ENCODE data around the gene SERPINB6. TPM values are rescaled to one million over a fixed set of nuclear protein-coding genes. Genes with fewer than 3 reads are reported as not detected.
"Not testable (repeated sequence)": the region's sequence is repeated elsewhere in the genome, so short reads cannot be mapped to it uniquely, and the experiment has no call there.

SERPINB6 gene
- total RNA-seq, 2 experiments from 2014 or later, result 13.2 TPM; not detected in 1

- TF ChIP-seq CTCF (conservative IDR thresholded peaks at IDR 0.05; ENCODE audit: low read length) (no peak), EZH2phosphoT487 (IDR thresholded peaks at IDR 0.05; ENCODE audit: borderline replicate concordance, low read depth, low read length) (no peak)
- BruUV-seq (replicated peaks), result no TSS peak
- Histone ChIP-seq H3K36me3 (ENCODE audit: insufficient read depth, low read length) (no peaks in the 10 kb centered on the region), H3K9me3 (ENCODE audit: low read length) (no peaks in the 10 kb centered on the region), H3K9me2 (ENCODE audit: insufficient read depth, low read length) (no peaks in the 10 kb centered on the region), H3K79me2 (ENCODE audit: insufficient read depth, low read depth, low read length) (no peaks in the 10 kb centered on the region), H2AFZ (ENCODE audit: low read length) (peak overlapping the region; percentile 79; the same call in 1 of the 2 replicates), H3K4me1 (ENCODE audit: insufficient read depth, low read length, poor library complexity, severe bottlenecking) (peaks cover 57% of the 10 kb centered on the region), H3K4me2 (ENCODE audit: low read length) (peak overlapping the region; percentile 74), H4K20me1 (ENCODE audit: insufficient read depth, low read length) (no peaks in the 10 kb centered on the region), H3K4me3 (ENCODE audit: low read depth, low read length, poor library complexity, severe bottlenecking) (peak overlapping the region; percentile 43), H3K27ac (ENCODE audit: low read depth, low read length, poor library complexity, severe bottlenecking) (peak overlapping the region; percentile 87)
- CTCF ChIA-PET (ENCODE audit: unreplicated experiment), result interaction anchor here (0.6 to 1.3 kb wide), 4 partner anchors 21 to 64 kb away, joined by 3 to 5 read pairs (median 4); no protein-coding TSS in a partner anchor
- intact Hi-C loops (cut with micrococcal nuclease; ENCODE audit: unreplicated experiment), result loop anchor here (1.0 to 5.0 kb wide), 6 partner anchors 20 to 144 kb away; partner anchors contain the start of gene WRNIP1
- POLR2A ChIA-PET, result interaction anchor here (0.5 to 2.0 kb wide), 16 partner anchors 9 to 702 kb away, joined by 3 to 40 read pairs (median 4); partner anchors contain the start of gene SERPINB1
- peak; percentile 87 for DNase-seq (ENCODE audit: low spot score)
Measured at GRCh38 chr6:2911171-2911570, 60.2 kb downstream of the SERPINB6 start.

GRCh38 chr6:2909718-2910117 lies 61.6 kb downstream of the SERPINB6 start:
- H3K9me3 ChIP-seq (ENCODE audit: low read length), result no peaks in the 10 kb centered on the region
- TF ChIP-seq CTCF (conservative IDR thresholded peaks at IDR 0.05; ENCODE audit: low read length) (no peak), EZH2phosphoT487 (IDR thresholded peaks at IDR 0.05; ENCODE audit: borderline replicate concordance, low read depth, low read length) (no peak)
- H3K9me2 ChIP-seq (ENCODE audit: insufficient read depth, low read length), result no peaks in the 10 kb centered on the region
- H3K27ac ChIP-seq (ENCODE audit: low read depth, low read length, poor library complexity, severe bottlenecking), result peak overlapping the region; percentile 87
- no peaks in the 10 kb centered on the region for H4K20me1 ChIP-seq (ENCODE audit: insufficient read depth, low read length)
- H3K79me2 ChIP-seq (ENCODE audit: insufficient read depth, low read depth, low read length), result no peaks in the 10 kb centered on the region
- ChIA-PET CTCF (ENCODE audit: unreplicated experiment) (no interaction called here), POLR2A (interaction anchor here (0.6 to 1.2 kb wide), 5 partner anchors 10 to 417 kb away, joined by 3 to 6 read pairs (median 4); no protein-coding TSS in a partner anchor)
- H2AFZ ChIP-seq (ENCODE audit: low read length), result peak overlapping the region; percentile 71; the same call in 1 of the 2 replicates
- H3K4me1 ChIP-seq (ENCODE audit: insufficient read depth, low read length, poor library complexity, severe bottlenecking), result peaks cover 72% of the 10 kb centered on the region
- no peak for DNase-seq (ENCODE audit: low spot score)
- H3K36me3 ChIP-seq (ENCODE audit: insufficient read depth, low read length), result no peaks in the 10 kb centered on the region
- intact Hi-C loops (cut with micrococcal nuclease; ENCODE audit: unreplicated experiment), result loop anchor here (5.0 kb wide), 2 partner anchors 117 to 142 kb away; partner anchors contain the start of gene WRNIP1
- H3K4me3 ChIP-seq (ENCODE audit: low read depth, low read length, poor library complexity, severe bottlenecking), result no peak overlapping the region
- peak overlapping the region; percentile 42 for H3K4me2 ChIP-seq (ENCODE audit: low read length)
- BruUV-seq (replicated peaks), result no TSS peak

DNA sequence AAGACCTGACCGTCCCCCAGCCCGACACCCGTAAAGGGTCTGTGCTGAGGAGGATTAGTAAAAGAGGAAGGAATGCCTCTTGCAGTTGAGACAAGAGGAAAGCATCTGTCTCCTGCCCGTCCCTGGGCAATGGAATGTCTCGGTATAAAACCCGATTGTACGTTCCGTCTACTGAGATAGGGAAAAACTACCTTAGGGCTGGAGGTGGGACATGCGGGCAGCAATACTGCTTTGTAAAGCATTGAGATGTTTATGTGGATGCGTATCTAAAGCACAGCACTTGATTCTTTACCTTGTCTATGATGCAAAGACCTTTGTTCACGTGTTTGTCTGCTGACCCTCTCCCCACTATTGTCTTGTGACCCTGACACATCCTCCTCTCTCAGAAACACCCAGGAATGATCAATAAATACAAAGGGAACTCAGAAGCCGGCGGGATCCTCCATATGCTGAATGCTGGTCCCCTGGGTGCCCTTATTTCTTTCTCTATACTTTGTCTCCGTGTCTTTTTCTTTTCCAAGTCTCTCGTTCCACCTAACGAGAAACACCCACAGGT lies 62.2 kb downstream of the SERPINB6 start:
- H2AFZ ChIP-seq (ENCODE audit: low read length), result peak overlapping the region; percentile 71; the same call in 1 of the 2 replicates
- H3K79me2 ChIP-seq (ENCODE audit: insufficient read depth, low read depth, low read length); H4K20me1 ChIP-seq (ENCODE audit: insufficient read depth, low read length); H3K4me3 ChIP-seq (ENCODE audit: low read depth, low read length, poor library complexity, severe bottlenecking); intact Hi-C loops (cut with micrococcal nuclease; ENCODE audit: unreplicated experiment); CTCF ChIA-PET (ENCODE audit: unreplicated experiment); BruUV-seq (replicated peaks); DNase-seq (ENCODE audit: low spot score); H3K36me3 ChIP-seq (ENCODE audit: insufficient read depth, low read length); H3K9me2 ChIP-seq (ENCODE audit: insufficient read depth, low read length); H3K9me3 ChIP-seq (ENCODE audit: low read length): not testable (repeated sequence)
- H3K4me1 ChIP-seq (ENCODE audit: insufficient read depth, low read length, poor library complexity, severe bottlenecking), result peaks cover 78% of the 10 kb centered on the region
- peak overlapping the region; percentile 42 for H3K4me2 ChIP-seq (ENCODE audit: low read length)
- H3K27ac ChIP-seq (ENCODE audit: low read depth, low read length, poor library complexity, severe bottlenecking), result peak overlapping the region; percentile 87
- POLR2A ChIA-PET, result interaction anchor here (0.8 to 1.2 kb wide), 3 partner anchors 10 to 60 kb away, joined by 3 to 6 read pairs (median 4); no protein-coding TSS in a partner anchor

- H3K36me3 ChIP-seq (ENCODE audit: insufficient read depth, low read length); H3K79me2 ChIP-seq (ENCODE audit: insufficient read depth, low read depth, low read length); H3K9me3 ChIP-seq (ENCODE audit: low read length); H3K9me2 ChIP-seq (ENCODE audit: insufficient read depth, low read length); H4K20me1 ChIP-seq (ENCODE audit: insufficient read depth, low read length); CTCF ChIA-PET (ENCODE audit: unreplicated experiment); DNase-seq (ENCODE audit: low spot score); intact Hi-C loops (cut with micrococcal nuclease; ENCODE audit: unreplicated experiment); H3K4me3 ChIP-seq (ENCODE audit: low read depth, low read length, poor library complexity, severe bottlenecking); BruUV-seq (replicated peaks): not testable (repeated sequence)
- POLR2A ChIA-PET, result interaction anchor here (0.9 kb wide), 1 partner anchor 9 kb away, joined by 3 read pairs; no protein-coding TSS in a partner anchor
- H3K4me2 ChIP-seq (ENCODE audit: low read length), result peak overlapping the region; percentile 42; the same call in 1 of the 2 replicates
- peak overlapping the region; percentile 47 for H3K27ac ChIP-seq (ENCODE audit: low read depth, low read length, poor library complexity, severe bottlenecking)
- H2AFZ ChIP-seq (ENCODE audit: low read length), result peak overlapping the region; percentile 71; the same call in 1 of the 2 replicates
- peaks cover 78% of the 10 kb centered on the region for H3K4me1 ChIP-seq (ENCODE audit: insufficient read depth, low read length, poor library complexity, severe bottlenecking)
Measured at GRCh38 chr6:2908516-2908915, 62.9 kb downstream of the SERPINB6 start.

Measured in OCI-LY7 (cell line).